MCF 10A (cell line): ENCODE measurements around the gene GRID1. TPM values are rescaled to one million over a fixed set of nuclear protein-coding genes. Genes with fewer than 3 reads are reported as not detected.
"Not testable (repeated sequence)": the region's sequence is repeated elsewhere in the genome, so short reads cannot be mapped to it uniquely, and the experiment has no call there.

Experiments used
- BruUV-seq: library from RNA; stranded (reverse); fragments of 400-500 nt; replicated peaks from 2 replicates; lab custom pipeline; 2021; lab: Mats Ljungman, UMichigan
- CTCF ChIA-PET: fragments of 300-600 bp; sonication (Branson Sonifier 250); formaldehyde crosslinking; extraction: SDS; loops from one replicate; lab custom pipeline; 2021; ENCODE audit warnings: antibody characterized with exemption, inconsistent platforms; lab: Yijun Ruan, JAX
- POLR2A ChIA-PET: fragments of 300-600, 350-650 bp; sonication (Branson Sonifier 250); formaldehyde crosslinking; extraction: SDS; loops from one replicate; lab custom pipeline; 2020; ENCODE audit warnings: antibody characterized with exemption, inconsistent platforms; lab: Yijun Ruan, JAX
- DNase-seq: peaks from one replicate; pipeline ENCODE4 v3.0.0-alpha.2; 2018; ENCODE audit not compliant: unreplicated experiment
- H3K27ac Mint-ChIP-seq: one replicate; pipeline ENCODE4 v1.8.0; 2022; ENCODE audit warnings: mild to moderate bottlenecking, low read depth, mixed read lengths; ENCODE audit not compliant: unreplicated experiment
- H3K27me3 Mint-ChIP-seq: one replicate; pipeline ENCODE4 v1.8.0; 2022; ENCODE audit warnings: mixed read lengths; ENCODE audit not compliant: insufficient read depth, unreplicated experiment
- H3K36me3 Mint-ChIP-seq: one replicate; pipeline ENCODE4 v1.8.0; 2022; ENCODE audit warnings: mild to moderate bottlenecking, moderate library complexity, mixed read lengths; ENCODE audit not compliant: insufficient read depth, unreplicated experiment
- H3K4me1 Mint-ChIP-seq: one replicate; pipeline ENCODE4 v1.8.0; 2022; ENCODE audit warnings: mixed read lengths; ENCODE audit not compliant: insufficient read depth, unreplicated experiment
- H3K4me3 Mint-ChIP-seq: one replicate; pipeline ENCODE4 v1.8.0; 2022; ENCODE audit warnings: mild to moderate bottlenecking, moderate library complexity, mixed read lengths; ENCODE audit not compliant: unreplicated experiment
- H3K9me3 Mint-ChIP-seq: one replicate; pipeline ENCODE4 v1.8.0; 2022; ENCODE audit warnings: mixed read lengths; ENCODE audit not compliant: unreplicated experiment
- intact Hi-C: fragments of 100-400 bp; cut with micrococcal nuclease; formaldehyde crosslinking; loops from 2 replicates; pipeline ENCODE4 v1.14.1; 2022
- total RNA-seq: library from RNA; stranded (reverse); gene quantifications from 2 replicates; pipeline ENCODE4 v1.2.3, GENCODE V29; 2022
- TF ChIP-seq, protein P1 (sequence below): fragments of 200-600 bp; IDR thresholded peaks from one replicate; pipeline ENCODE4 v1.8.0; 2022; ENCODE audit warnings: antibody characterized with exemption, mild to moderate bottlenecking; ENCODE audit not compliant: unreplicated experiment

The GRID1 gene
- total RNA-seq, 1 experiment from 2014 or later: not detected

GRCh38 chr10:85847085-85847484, 519.5 kb downstream of the GRID1 start:
- intact Hi-C loops: no loop called here
- POLR2A ChIA-PET: interaction anchor here (0.5 to 0.9 kb wide), 2 partner anchors 24 to 875 kb away, joined by 4 to 5 read pairs; no protein-coding TSS in a partner anchor
- CTCF ChIA-PET: interaction anchor here (0.6 to 1.3 kb wide), 2 partner anchors 11 to 350 kb away, joined by 4 to 6 read pairs; no protein-coding TSS in a partner anchor
- Mint-ChIP-seq H3K27me3 (no peaks in the 10 kb centered on the region), H3K9me3 (peaks cover 24% of the 10 kb centered on the region), H3K4me3 (no peak overlapping the region), H3K27ac (no peak overlapping the region), H3K36me3 (no peaks in the 10 kb centered on the region), H3K4me1 (no peaks in the 10 kb centered on the region)
- TF ChIP-seq, protein P1, sequence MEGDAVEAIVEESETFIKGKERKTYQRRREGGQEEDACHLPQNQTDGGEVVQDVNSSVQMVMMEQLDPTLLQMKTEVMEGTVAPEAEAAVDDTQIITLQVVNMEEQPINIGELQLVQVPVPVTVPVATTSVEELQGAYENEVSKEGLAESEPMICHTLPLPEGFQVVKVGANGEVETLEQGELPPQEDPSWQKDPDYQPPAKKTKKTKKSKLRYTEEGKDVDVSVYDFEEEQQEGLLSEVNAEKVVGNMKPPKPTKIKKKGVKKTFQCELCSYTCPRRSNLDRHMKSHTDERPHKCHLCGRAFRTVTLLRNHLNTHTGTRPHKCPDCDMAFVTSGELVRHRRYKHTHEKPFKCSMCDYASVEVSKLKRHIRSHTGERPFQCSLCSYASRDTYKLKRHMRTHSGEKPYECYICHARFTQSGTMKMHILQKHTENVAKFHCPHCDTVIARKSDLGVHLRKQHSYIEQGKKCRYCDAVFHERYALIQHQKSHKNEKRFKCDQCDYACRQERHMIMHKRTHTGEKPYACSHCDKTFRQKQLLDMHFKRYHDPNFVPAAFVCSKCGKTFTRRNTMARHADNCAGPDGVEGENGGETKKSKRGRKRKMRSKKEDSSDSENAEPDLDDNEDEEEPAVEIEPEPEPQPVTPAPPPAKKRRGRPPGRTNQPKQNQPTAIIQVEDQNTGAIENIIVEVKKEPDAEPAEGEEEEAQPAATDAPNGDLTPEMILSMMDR: no peak
- no peak for DNase-seq
- no TSS peak for BruUV-seq

- H3K4me3 Mint-ChIP-seq, H3K27ac Mint-ChIP-seq, H3K4me1 Mint-ChIP-seq, DNase-seq, CTCF ChIA-PET, BruUV-seq, intact Hi-C loops, H3K36me3 Mint-ChIP-seq, H3K27me3 Mint-ChIP-seq, POLR2A ChIA-PET: not testable (repeated sequence)
- H3K9me3 Mint-ChIP-seq: peaks cover 45% of the 10 kb centered on the region
Measured at GRCh38 chr10:85838660-85839059, 527.9 kb downstream of the GRID1 start.

DNA sequence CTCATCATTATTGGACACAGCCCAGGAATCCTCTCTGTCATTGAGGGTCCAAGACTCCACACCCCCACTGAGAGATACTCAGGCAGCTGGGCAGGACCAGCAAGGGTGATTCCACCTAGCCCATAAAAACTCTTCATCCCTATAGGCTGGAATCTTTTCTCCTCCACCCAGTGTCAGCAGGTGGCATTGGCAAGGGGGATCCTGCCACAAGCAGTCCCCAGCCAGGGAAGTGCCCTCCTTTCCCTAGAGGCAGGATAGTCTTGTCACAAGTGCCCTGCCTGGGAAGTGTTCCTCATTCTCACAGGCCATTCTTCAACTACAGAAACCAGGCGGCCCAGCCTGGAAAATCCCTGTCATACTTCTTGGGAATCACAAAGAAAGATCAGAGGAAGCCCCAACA, 533.6 kb downstream of the GRID1 start:
- ChIA-PET POLR2A (no interaction called here), CTCF (interaction anchor here (0.7 kb wide), 1 partner anchor 473 kb away, joined by 3 read pairs; no protein-coding TSS in a partner anchor)
- TF ChIP-seq, protein P1: no peak
- intact Hi-C loops: no loop called here
- Mint-ChIP-seq H3K4me3 (no peak overlapping the region), H3K27ac (no peak overlapping the region), H3K4me1 (no peaks in the 10 kb centered on the region), H3K27me3 (no peaks in the 10 kb centered on the region), H3K36me3 (no peaks in the 10 kb centered on the region), H3K9me3 (peaks cover 52% of the 10 kb centered on the region)
- no peak for DNase-seq
- no TSS peak for BruUV-seq

- intact Hi-C loops: no loop called here
- TF ChIP-seq, protein P1: no peak
- Mint-ChIP-seq H3K27ac (no peak overlapping the region), H3K9me3 (peaks cover 48% of the 10 kb centered on the region), H3K4me3 (no peak overlapping the region), H3K36me3 (no peaks in the 10 kb centered on the region), H3K4me1 (no peaks in the 10 kb centered on the region), H3K27me3 (no peaks in the 10 kb centered on the region)
- CTCF ChIA-PET: interaction anchor here (0.6 kb wide), 1 partner anchor 525 kb away, joined by 4 read pairs; no protein-coding TSS in a partner anchor
- POLR2A ChIA-PET: no interaction called here
- no TSS peak for BruUV-seq
- no peak for DNase-seq
Measured at GRCh38 chr10:85831422-85831821, 535.2 kb downstream of the GRID1 start.

DNA sequence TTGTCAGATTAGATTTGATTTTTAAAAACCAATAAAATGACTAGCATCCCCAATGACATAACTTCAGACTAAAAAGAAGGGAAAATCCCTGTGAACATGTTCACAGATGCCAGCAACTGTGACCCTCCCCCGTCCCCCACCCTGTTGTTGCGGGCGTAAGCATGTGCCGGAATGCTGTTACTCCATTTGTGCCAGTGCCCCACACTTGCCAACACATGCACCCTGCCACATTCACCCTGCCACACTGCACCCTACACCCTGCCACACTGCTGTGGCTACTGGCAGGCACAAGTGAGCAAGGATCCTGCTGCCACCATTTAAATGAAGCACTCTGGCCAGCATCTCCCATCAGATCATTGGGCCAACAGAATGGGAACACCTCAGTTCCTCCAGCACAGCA, 540.2 kb downstream of the GRID1 start:
- Mint-ChIP-seq H3K4me1 (no peaks in the 10 kb centered on the region), H3K4me3 (no peak overlapping the region), H3K27me3 (no peaks in the 10 kb centered on the region), H3K9me3 (peaks cover 20% of the 10 kb centered on the region), H3K27ac (no peak overlapping the region), H3K36me3 (no peaks in the 10 kb centered on the region)
- ChIA-PET POLR2A (no interaction called here), CTCF (no interaction called here)
- DNase-seq: no peak
- intact Hi-C loops: no loop called here
- BruUV-seq: no TSS peak
- TF ChIP-seq, protein P1: no peak
